HL-60 (cell line): ENCODE measurements around the gene WDPCP.

Experiments used
- DNase-seq, 2 experiments: peaks; one replicate each; pipeline ENCODE4 v3.0.0-alpha.2; 2010 to 2020; ENCODE audit warnings: low read depth in 1 of 2, low spot score in 1 of 2
- H3K27ac ChIP-seq: fragments of 250-450 bp; sonication (Bioruptor Pico); replicated peaks from 2 replicates; pipeline ENCODE4 v1.5.1; 2020; ENCODE audit warnings: mild to moderate bottlenecking, moderate library complexity
- H3K27me3 ChIP-seq: fragments of 250-450 bp; sonication (Bioruptor Pico); 2 replicates; pipeline ENCODE4 v1.5.1; 2021; ENCODE audit warnings: mild to moderate bottlenecking, moderate library complexity; ENCODE audit not compliant: insufficient read depth, poor library complexity, severe bottlenecking
- H3K4me3 ChIP-seq: replicated peaks from 2 replicates; pipeline ENCODE4 v1.5.1; 2011; ENCODE audit warnings: mild to moderate bottlenecking, control low read depth, low read length; ENCODE audit not compliant: insufficient read depth
- GABPA ChIP-seq: IDR thresholded peaks from 2 replicates; pipeline ENCODE4 v1.6.1; 2012; ENCODE audit warnings: low read depth
- POLR2AphosphoS5 ChIP-seq: IDR thresholded peaks from 2 replicates; pipeline ENCODE4 v1.6.1; 2012; ENCODE audit warnings: low read depth
- SPI1 ChIP-seq: IDR thresholded peaks from 2 replicates; pipeline ENCODE4 v1.6.1; 2012; ENCODE audit warnings: low read depth, mild to moderate bottlenecking, borderline replicate concordance
- TF ChIP-seq, protein P1 (sequence below): IDR thresholded peaks from 2 replicates; pipeline ENCODE4 v1.6.1; 2012; ENCODE audit warnings: low read depth; ENCODE audit not compliant: insufficient replicate concordance
- TF ChIP-seq, protein P2 (sequence below): IDR thresholded peaks from one replicate; pipeline ENCODE4 v1.5.1; 2011; ENCODE audit warnings: low read length, control low read depth, inconsistent platforms; ENCODE audit not compliant: insufficient read depth

Gene WDPCP

DNA sequence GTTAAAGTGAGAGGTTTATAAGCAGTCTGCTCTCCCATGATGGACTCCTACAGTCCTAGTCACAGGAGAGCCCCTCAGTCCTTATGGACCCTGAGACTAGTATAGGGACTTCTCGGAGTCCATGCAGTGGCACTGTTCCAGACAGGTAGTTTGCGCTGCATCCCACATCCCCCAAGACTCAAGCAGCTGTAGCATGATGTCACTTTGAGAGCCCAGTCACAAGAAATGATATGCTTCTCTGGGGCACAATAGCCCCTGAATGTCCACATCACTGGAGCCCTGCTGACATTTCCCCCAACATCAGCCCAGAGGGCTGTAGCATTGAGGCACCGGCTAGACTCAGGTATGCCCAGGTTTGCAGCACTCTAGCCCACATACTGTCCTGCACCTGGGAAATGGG is 317.6 kb downstream of the WDPCP start:
- TF ChIP-seq, protein P1, sequence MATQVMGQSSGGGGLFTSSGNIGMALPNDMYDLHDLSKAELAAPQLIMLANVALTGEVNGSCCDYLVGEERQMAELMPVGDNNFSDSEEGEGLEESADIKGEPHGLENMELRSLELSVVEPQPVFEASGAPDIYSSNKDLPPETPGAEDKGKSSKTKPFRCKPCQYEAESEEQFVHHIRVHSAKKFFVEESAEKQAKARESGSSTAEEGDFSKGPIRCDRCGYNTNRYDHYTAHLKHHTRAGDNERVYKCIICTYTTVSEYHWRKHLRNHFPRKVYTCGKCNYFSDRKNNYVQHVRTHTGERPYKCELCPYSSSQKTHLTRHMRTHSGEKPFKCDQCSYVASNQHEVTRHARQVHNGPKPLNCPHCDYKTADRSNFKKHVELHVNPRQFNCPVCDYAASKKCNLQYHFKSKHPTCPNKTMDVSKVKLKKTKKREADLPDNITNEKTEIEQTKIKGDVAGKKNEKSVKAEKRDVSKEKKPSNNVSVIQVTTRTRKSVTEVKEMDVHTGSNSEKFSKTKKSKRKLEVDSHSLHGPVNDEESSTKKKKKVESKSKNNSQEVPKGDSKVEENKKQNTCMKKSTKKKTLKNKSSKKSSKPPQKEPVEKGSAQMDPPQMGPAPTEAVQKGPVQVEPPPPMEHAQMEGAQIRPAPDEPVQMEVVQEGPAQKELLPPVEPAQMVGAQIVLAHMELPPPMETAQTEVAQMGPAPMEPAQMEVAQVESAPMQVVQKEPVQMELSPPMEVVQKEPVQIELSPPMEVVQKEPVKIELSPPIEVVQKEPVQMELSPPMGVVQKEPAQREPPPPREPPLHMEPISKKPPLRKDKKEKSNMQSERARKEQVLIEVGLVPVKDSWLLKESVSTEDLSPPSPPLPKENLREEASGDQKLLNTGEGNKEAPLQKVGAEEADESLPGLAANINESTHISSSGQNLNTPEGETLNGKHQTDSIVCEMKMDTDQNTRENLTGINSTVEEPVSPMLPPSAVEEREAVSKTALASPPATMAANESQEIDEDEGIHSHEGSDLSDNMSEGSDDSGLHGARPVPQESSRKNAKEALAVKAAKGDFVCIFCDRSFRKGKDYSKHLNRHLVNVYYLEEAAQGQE = no peak
- no peak for TF ChIP-seq POLR2AphosphoS5
- TF ChIP-seq, protein P2, sequence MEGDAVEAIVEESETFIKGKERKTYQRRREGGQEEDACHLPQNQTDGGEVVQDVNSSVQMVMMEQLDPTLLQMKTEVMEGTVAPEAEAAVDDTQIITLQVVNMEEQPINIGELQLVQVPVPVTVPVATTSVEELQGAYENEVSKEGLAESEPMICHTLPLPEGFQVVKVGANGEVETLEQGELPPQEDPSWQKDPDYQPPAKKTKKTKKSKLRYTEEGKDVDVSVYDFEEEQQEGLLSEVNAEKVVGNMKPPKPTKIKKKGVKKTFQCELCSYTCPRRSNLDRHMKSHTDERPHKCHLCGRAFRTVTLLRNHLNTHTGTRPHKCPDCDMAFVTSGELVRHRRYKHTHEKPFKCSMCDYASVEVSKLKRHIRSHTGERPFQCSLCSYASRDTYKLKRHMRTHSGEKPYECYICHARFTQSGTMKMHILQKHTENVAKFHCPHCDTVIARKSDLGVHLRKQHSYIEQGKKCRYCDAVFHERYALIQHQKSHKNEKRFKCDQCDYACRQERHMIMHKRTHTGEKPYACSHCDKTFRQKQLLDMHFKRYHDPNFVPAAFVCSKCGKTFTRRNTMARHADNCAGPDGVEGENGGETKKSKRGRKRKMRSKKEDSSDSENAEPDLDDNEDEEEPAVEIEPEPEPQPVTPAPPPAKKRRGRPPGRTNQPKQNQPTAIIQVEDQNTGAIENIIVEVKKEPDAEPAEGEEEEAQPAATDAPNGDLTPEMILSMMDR = no peak
- TF ChIP-seq SPI1 = no peak
- no peak for TF ChIP-seq GABPA
- no peaks in the 10 kb centered on the region for H3K27me3 ChIP-seq
- no peak overlapping the region for H3K4me3 ChIP-seq
- no peak for DNase-seq
- H3K27ac ChIP-seq = no peak overlapping the region

DNA sequence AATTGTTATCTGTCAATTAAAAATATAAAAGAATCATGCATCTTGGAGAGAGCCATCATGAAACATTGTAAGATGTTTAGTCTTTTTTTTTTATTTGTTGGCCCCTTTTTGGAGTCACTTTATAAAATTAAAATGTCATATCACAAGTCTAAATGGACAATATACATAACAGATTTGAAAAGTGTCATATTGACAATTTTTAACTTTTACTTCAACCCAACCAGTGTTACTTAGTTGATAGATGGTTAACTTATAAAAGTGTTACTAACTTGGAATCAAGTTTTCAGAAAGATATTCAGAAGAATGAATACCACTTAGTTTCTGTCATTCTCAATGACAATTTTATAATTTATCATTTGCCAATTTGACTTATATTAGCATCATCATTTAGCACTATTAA is 319.3 kb downstream of the WDPCP start:
- H3K27me3 ChIP-seq = no peaks in the 10 kb centered on the region
- TF ChIP-seq, protein P1 = no peak
- no peak for TF ChIP-seq GABPA
- TF ChIP-seq, protein P2 = no peak
- no peak for TF ChIP-seq POLR2AphosphoS5
- TF ChIP-seq SPI1 = no peak
- no peak for DNase-seq
- no peak overlapping the region for H3K27ac ChIP-seq
- H3K4me3 ChIP-seq = no peak overlapping the region

DNA sequence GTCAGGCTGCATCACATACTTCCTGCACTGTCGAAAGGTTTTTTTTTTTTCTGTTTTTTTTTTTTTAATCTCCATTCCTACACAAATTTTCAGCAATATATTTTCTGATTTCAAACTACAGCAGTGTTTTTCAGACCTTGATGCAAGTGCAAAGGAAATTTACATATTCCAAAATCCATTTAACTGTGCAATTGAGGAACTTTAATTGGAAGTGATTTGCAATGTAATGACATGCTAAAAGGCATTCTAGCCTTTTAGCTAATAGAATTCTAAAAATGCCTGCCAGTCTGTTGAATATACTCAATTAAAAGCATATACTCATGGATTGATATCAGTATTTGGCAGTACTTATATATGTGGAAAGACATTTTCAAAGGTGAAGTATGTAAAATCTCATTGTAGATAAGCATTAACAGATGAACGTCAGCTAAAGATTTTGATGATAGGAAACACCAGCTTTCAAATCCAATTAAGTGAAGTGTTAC is 327.1 kb downstream of the WDPCP start:
- TF ChIP-seq POLR2AphosphoS5 = no peak
- TF ChIP-seq, protein P2 = no peak
- no peak for TF ChIP-seq SPI1
- TF ChIP-seq, protein P1 = no peak
- no peak overlapping the region for H3K4me3 ChIP-seq
- no peak overlapping the region for H3K27ac ChIP-seq
- H3K27me3 ChIP-seq = no peaks in the 10 kb centered on the region
- no peak for DNase-seq
